Stromal cell of bone marrow (primary cell): ENCODE results near the gene NCOR1.
"Not testable (repeated sequence)": the region's sequence is repeated elsewhere in the genome, so short reads cannot be mapped to it uniquely, and the experiment has no call there.

ENCODE experiments used
- DNase-seq: peaks from one replicate; pipeline ENCODE4 v3.0.0-alpha.2; 2012; ENCODE audit warnings: low read depth

Gene NCOR1

DNA sequence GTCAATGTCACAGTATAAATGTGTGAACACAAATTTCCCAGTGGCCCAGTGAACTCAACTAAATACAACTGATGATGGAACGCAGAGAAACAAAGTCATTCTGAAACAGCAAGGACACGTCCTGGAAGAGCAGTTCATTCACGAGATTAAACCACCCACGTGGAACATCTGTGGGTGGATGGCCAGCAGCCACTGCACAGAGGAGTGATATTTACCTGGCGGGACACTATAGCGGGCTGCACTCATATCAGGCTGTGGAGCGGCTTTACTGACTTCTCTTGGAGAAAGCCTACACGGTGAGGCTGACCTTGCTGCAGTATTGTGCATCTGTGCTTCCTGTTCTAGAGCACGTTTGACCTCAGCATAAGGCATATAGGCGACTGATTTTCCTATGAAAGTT is 128.4 kb downstream of the NCOR1 start:
- no peak for DNase-seq

DNA sequence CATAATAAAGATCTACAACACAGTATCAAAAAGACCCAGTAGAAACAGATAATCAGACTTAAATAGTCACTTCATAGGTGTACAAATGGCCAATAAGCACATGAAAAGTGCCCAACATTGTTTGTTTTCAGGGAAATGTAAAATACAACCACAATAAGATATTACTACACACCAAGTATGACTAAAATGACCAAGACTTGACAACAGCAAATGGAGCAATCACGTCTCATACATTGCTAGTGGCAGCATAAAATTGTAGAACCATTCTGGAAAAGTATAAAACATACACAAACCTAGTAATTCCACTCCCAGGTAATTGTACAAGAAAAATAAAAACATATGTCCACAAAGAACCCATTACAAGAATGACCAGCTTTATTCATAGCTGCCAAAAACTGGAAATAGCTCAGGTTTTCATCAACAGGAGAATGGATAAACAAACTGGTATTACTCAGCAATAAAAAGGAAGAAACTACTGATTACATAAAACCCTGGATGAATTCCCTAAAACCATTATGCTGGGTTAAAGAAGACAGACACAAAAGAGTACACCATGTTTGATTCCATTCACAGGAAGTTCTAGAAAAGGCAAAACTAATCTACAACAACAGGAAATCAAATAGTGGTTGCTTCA is 130.2 kb downstream of the NCOR1 start:
- DNase-seq = peak; percentile 68

DNA sequence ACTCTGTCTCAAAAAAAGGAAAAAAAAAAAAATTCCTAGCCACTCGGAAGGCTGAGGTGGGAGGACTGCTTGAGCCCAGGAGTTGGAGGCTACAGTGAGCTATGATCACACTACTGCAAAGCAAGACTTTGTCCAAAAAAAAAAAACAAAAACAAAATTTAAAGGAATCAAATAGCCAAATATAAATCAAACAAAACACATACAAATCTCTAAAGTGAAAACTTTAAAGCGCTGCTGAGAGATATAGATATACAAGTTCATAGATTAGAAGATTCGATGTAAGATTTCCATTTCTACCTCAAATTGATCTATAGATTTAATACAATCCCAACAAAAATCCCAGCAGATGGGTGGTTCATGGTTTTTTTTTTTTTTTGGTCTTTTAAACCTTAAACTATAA is 132.1 kb downstream of the NCOR1 start:
- DNase-seq = no peak

DNA sequence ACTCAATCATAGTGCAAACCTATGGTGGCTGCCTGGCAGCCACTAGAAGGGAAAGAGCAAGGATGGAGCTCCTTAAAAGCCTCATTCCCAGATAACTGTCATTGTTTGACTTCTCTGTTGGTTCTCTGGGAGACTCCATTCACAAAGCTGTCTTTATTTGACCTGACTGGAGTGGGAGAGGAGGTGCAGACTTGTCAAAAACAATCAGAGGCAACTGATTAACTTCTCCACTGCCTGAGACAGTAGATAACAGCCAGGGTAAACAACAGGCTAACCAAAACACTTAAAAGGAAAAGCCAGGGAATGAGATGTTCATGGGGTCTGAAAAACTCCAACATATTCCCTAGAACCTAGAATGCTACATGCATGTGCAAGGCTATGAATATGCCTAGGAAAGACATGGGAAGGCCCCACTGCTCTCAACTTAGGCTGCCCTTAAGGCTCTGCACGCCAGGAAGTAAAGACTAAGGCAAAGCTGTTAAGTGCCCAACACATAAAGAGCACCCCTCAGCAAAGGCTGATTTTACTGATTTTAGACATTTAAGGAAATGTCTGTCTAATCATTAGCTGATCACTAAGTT is 133.7 kb downstream of the NCOR1 start:
- DNase-seq = no peak

DNA sequence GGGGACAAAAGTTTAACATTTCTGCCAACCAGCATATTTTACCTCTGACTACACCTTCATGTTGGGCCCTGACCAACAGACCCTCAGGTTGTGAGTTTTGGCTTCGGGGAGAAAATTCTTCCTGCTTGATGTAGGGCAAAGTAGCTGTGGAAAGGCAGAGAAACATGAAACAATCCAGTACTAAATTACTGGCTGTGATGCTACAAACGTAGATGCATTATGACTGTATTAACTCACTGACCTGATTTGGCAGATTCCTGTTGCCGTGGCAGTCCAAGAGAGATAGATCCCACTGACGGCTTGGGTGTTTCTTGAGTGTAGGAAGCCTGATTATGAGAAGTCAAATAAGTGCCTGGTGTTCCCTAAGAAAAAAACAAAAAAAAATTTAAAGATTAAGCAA is 135.0 kb downstream of the NCOR1 start:
- DNase-seq = no peak

DNA sequence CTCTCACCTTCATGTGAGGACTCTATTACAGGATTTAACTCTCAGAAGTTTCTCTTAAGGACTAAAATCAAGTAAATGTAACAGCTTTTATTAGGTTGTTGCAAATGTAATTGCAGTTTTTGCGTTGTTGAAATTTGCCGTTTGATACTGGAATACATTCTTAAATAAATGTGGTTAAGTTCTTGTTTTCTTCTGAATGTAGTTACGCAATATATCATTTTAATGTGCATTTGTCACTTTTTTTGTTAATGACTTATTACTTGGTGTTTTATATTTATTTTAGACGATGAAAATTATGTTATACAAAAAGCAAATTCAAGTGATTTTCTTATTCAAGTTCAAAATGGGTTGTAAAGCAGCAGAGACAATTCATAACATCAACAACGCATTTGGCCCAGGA is 139.4 kb downstream of the NCOR1 start:
- no peak for DNase-seq

DNA sequence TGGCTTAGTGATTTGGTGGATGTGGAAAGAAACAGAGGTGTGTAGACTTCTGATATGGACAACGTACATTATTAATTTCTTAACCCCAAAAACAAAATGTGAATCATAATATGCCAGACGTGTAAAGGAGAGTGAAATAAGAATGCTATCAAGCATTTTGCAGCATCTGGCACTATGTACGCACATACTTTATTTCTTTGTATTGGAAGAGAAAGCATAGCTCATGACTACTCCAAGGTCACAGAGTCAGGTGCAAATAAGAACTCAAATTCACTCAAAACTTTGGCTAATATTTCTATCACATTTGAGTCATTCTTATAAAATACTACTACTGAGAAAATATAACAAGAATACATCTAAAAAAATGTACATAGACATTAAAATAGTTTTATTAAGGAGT is 140.9 kb downstream of the NCOR1 start:
- DNase-seq = no peak

DNA sequence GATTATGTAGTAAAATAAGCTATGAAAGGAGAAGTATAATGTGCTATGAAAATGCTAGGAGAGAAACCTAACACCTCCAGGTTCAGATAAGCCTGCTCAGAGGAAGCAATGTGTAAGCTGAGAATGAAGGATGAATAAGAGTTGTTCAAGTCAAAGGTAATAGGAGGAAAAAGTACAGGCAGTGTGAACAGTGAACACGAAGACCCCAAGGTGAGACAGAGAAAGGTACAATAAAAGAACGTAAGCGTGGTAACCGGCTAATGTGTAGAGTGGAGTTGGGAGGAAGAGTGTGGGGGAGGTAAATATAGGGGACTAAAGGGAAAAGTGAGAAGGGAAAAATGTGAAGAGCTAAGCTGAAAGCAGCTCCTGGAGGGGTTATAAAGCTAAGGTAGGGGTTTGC is 141.5 kb downstream of the NCOR1 start:
- DNase-seq = no peak

DNA sequence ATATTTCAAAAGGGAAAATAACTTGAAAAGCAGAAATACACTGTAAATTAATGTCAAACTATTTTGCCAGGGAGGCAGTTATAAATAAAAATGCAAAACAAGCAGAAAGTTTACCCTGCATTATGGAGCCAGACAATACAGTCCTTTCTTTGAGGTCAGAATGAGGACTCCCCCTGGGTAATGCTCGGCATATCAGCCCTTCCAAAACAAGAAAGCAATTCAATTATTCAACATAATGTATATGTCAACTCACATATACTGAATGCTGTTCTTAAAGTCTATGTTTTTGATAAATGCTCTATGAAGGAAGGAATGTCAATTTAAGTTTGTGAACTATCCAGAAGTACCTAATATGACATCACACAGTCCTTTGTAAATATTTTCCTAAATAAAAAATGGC is 143.3 kb downstream of the NCOR1 start:
- no peak for DNase-seq

DNA sequence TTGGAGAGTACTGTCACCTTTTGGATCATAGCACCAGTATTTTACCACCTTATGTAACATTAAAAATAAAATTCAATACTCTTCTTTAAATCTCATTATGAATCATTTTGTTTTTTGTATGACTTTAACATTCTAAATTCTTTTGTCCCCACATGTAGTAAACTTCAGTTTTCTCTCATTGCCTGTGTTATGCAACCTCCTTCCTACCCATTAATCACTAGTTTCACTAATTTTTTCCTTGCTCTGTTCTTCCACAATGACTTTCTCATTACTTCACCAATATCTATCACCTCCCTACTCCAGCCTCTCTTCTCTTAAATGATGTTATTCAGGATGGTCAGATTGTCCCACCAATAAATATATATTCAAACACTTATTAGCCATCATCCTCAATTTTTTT is 147.0 kb downstream of the NCOR1 start:
- no peak for DNase-seq

DNA sequence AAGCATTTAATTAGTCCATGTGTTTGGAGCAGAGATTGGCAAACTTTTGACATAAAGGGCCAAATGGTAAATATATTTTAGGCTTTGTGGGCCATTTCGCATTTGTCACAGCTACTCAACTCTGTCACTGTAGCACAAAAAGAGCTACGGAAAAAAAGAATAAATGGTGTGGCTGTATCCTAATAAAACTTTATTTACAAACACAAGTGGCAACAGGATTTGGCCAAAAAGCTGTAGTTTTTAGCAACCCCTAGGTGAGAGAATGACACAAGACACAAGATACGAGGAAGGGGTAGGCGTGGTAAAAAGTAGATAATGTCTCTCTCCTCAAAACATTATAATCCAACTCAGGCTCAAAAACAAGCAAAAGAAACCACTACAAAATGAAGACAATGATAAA is 149.2 kb downstream of the NCOR1 start:
- DNase-seq = no peak

DNA sequence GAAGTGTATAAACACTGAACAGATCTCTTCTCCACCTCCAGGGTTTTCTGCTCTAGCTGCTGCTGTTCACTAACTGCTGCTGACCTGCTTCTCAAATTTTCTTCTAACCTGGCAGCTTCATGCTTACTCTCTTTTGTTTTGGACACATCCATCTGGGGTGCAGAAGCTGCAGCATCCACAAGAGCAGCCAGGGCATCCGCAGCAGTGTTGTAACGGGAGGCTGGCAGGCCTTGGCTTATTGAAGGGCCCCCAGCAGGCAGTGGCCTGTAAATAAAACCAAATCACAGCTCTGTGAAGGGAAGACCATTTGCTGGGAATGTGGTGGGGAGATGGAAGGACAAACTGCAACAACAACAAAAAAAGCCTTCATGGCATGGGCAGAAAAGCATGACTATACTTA is 153.7 kb downstream of the NCOR1 start:
- no peak for DNase-seq

DNA sequence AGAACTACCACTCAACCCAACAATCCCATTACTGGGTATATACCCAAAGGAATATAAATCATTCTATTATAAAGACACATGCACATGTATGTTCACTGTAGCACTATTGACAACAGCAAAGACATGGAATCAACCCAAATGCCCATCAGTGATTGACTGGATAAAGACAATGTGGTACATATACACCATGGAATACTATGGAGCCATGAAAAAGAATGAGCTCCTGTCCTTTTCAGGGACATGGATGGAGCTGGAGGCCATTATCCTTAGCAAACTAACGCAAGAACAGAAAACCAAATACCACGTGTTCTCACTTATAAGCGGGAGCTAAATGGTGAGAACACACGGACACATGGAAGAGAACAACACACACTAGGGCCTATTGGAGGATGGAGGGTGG is 160.2 kb downstream of the NCOR1 start:
- DNase-seq = not testable (repeated sequence)

DNA sequence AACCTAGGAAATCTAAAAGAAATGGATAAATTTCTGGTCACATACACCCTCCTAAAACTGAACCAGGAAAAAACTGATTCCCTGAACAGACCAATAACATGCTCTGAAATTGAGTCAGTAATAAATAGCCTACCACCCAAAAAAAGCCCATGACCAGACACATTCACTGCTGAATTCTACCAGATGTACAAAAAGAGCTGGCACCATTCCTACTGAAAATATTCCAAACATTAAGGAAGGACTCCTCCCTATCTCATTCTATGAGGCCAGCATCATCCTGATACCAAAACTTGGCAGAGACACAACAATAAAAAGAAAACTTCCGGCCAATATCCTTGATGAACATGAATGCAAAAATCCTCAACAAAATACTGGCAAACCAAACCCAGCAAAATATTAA is 162.8 kb downstream of the NCOR1 start:
- no peak for DNase-seq

DNA sequence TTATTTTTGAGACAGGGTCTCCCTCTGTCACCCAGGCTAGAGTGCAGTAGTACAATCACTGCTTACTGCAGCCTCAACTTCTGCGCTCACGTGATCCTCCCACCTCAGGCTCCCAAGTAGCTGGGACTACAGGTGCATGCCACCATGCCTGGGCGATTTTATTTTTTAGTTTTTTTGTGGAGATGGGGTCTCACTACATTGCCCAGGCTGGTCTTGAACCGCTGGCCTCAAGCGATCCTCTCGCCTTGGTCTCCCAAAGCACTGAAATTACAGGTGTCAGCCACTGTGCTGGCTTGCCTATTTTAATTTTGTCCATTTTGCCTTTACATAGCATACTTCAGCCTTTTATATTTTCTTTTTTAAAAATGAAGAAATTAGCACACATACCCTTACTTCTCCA is 164.5 kb downstream of the NCOR1 start:
- no peak for DNase-seq

DNA sequence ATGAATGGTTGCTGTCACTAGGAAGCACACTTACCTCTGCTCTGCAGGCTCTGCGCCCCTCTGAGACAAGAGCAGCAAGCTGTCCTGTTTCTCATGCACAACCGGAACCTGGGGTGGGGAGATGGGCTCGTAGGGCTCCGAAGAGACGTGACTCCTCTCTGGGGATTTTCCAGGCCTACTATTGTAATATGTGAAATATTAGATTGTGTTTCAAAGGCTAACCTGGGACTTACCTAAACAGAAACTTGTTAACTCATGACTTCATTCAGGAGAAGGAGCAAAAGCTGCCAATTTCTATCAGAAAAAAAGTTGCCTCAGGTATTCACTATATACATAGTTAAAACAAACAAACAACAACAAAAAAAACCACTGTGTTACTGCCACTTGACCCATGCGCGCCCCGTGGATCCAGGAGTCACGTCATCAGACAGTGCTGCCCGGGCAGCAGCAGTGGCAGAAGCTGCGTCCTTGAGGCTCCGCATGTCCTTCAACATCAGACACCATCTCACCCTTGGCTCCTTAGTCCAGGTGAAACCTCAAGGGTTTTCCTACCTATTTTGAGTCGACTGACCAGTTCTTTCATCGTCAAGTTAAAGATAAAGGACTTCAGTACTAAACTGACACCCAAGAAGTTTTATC is 166.4 kb downstream of the NCOR1 start:
- DNase-seq = no peak

DNA sequence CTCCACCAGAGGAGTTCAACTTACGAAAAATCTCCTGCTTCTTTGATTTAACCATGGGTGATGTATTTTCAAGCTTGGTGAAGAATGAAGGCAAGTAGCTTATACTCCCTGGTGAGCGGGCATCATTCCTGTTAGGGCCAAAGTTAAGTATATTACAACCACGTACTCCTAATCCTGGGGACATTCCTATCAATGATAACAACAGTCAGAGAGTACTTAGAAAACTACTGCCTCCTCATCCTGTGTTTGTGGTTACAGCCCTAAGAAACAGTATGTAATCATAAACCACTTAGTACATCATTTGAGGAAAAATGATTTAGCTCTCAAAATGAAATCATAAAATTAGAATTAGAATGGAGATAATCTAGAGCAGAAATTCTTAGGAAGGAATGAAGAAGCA is 168.4 kb downstream of the NCOR1 start:
- no peak for DNase-seq

DNA sequence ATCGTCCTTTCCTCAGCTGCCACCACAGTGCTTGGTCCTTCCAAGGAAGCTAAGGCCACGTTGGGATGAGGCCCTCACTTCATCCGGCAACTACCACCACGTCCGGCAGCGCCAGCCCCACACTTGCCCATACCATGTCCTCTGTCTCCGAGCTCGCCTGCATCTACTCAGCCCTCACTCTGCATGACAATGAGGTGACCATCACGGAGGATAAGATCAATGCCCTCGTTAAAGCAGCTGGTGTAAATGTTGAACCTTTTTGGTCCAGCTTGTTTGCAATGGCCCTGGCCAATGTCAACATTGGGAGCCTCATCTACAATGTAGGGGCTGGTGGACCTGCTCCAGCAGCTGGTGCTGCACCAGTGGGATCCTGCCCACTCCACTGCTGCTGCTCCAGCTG is 170.8 kb downstream of the NCOR1 start:
- no peak for DNase-seq

DNA sequence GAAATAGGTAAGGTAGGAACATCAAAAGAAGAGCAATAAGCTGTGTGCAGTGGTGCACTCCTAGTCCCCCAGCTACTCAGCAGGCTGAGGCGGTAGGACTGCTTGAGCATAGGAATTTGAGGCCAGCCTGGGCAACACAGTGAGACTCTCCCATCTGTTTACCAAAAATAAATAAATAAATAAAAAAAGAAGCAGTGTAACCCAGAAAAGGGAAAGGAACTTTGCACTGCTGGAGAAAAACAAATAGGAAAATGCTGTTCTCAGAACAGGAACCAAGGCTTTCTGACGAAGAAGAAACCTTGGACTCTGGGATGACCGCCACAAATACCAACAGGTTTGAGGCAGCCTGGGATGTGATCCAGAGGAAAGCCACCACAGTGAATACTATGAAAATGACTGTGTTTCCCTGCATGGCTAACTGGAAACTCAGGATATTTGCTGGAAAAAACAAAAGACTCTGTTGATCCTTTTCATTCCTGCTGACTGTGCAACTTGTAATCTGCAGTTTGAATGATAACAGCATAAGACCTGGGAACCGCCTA is 174.6 kb downstream of the NCOR1 start:
- peak; percentile 82 for DNase-seq

DNA sequence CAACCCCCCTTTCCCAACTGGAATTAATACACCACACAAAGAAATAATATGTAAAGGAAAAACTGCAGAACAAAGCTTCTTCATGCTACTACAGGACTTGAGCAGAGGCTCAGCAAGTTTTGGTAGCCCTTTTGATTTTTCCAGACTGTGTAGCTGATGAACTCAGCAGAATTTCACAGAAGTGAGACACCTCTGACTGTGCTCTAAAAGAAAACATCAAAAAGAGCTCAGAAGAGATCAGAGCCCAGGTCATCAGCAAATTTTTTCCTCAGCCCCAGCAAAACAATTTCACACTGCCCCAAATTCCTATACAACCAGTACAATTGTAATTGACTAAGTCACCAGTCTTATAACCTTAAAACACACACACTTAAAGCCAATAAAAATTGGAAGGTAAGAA is 177.7 kb downstream of the NCOR1 start:
- peak; percentile 17 for DNase-seq

DNA sequence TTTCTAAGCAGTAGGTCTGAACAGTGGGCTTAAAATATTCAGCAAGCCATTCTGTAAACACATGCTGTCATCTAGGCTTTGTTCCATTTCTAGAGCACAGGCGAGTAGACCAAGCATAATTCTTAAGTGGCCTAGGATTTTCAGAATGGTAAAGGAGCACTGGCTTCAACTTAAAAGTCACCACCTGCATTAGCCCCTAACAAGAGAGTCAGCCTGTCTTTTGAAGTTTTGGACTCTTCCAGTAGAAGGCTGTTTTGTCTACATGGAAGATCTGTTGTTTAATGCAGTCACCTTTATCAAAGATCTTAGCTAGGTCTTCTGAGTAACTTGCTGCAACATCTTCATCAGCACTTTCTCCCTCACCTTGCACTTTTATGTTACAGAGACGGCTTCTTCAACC is 179.1 kb downstream of the NCOR1 start:
- no peak for DNase-seq

DNA sequence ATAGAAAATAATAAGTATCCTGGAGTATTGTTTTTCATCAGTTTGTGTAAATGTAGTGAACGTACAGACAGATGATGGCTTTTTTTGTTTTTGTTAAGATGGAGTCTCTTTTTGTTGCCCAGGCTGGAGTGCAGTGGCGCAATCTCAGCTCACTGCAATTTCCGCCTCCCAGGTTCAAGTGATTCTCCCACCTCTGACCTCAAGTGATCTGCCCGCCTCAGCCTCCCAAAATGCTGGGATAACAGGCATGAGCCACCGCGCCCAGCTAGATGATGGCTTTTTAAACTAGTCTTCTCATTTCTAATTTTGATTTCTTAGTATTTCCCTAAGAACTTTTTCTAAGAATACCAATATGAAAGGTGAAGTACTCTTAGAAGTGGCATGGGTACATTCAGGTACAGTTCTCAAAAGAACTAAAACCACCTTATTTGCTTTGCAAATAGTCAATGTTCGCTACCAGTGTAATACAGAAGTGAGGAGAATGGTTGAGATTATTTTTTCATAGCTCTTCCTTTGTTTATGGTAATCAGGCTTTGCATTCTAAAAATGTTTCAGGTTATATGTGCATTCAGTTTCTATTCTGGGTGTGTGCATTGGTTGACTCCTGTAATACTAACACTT is 181.5 kb downstream of the NCOR1 start:
- no peak for DNase-seq
